HUES6 (cell line): Measurements from ENCODE around the gene LARP4B.

ENCODE experiments used
- H3K27ac ChIP-seq: 2 replicates; pipeline ENCODE4 v1.7.0; 2013; ENCODE audit warnings: low read depth, mild to moderate bottlenecking, low read length, inconsistent platforms
- H3K27me3 ChIP-seq: 2 replicates; pipeline ENCODE4 v1.6.1; 2013; ENCODE audit warnings: low read length; ENCODE audit not compliant: control insufficient read depth, insufficient read depth
- H3K36me3 ChIP-seq: 2 replicates; pipeline ENCODE4 v1.6.1; 2013; ENCODE audit warnings: low read length; ENCODE audit not compliant: control insufficient read depth, insufficient read depth
- H3K4me1 ChIP-seq: 2 replicates; pipeline ENCODE4 v1.6.1; 2013; ENCODE audit warnings: low read length; ENCODE audit not compliant: control insufficient read depth, insufficient read depth
- H3K4me3 ChIP-seq: 2 replicates; pipeline ENCODE4 v1.5.1; 2013; ENCODE audit warnings: low read depth, low read length
- H3K9ac ChIP-seq: one replicate; pipeline ENCODE4 v1.6.1; 2013; ENCODE audit warnings: mild to moderate bottlenecking, low read length
- H3K9me3 ChIP-seq: 2 replicates; pipeline ENCODE4 v1.6.1; 2013; ENCODE audit warnings: low read depth, low read length; ENCODE audit not compliant: control insufficient read depth, insufficient read depth

Gene LARP4B

GRCh38 chr10:794382-794956, 137.0 kb downstream of the LARP4B start:
- no peaks in the 10 kb centered on the region for H3K27me3 ChIP-seq
- no peak overlapping the region for H3K27ac ChIP-seq
- no peak overlapping the region for H3K9ac ChIP-seq
- no peaks in the 10 kb centered on the region for H3K4me1 ChIP-seq
- peaks cover 25% of the 10 kb centered on the region for H3K9me3 ChIP-seq
- no peak overlapping the region for H3K4me3 ChIP-seq
- peaks cover 3% of the 10 kb centered on the region; the same call in 1 of the 2 replicates for H3K36me3 ChIP-seq

- peaks cover 3% of the 10 kb centered on the region; the same call in 1 of the 2 replicates for H3K36me3 ChIP-seq
- H3K9ac ChIP-seq = no peak overlapping the region
- H3K9me3 ChIP-seq = peaks cover 18% of the 10 kb centered on the region
- no peaks in the 10 kb centered on the region for H3K4me1 ChIP-seq
- no peak overlapping the region for H3K27ac ChIP-seq
- H3K4me3 ChIP-seq = no peak overlapping the region
- H3K27me3 ChIP-seq = no peaks in the 10 kb centered on the region
Measured at GRCh38 chr10:792792-793100, 138.8 kb downstream of the LARP4B start.

- Histone ChIP-seq H3K36me3 (peaks cover 3% of the 10 kb centered on the region; the same call in 1 of the 2 replicates), H3K4me3 (no peak overlapping the region), H3K9me3 (peaks cover 13% of the 10 kb centered on the region), H3K27me3 (no peaks in the 10 kb centered on the region), H3K9ac (no peak overlapping the region), H3K4me1 (no peaks in the 10 kb centered on the region), H3K27ac (no peak overlapping the region)
Measured at GRCh38 chr10:792083-792791, 139.3 kb downstream of the LARP4B start.

- H3K27me3 ChIP-seq = no peaks in the 10 kb centered on the region
- H3K27ac ChIP-seq = no peak overlapping the region
- H3K4me1 ChIP-seq = no peaks in the 10 kb centered on the region
- H3K9ac ChIP-seq = no peak overlapping the region
- no peak overlapping the region for H3K4me3 ChIP-seq
- peaks cover 7% of the 10 kb centered on the region for H3K9me3 ChIP-seq
- peaks cover 3% of the 10 kb centered on the region; the same call in 1 of the 2 replicates for H3K36me3 ChIP-seq
Measured at GRCh38 chr10:791639-792038, 139.9 kb downstream of the LARP4B start.

- H3K9me3 ChIP-seq = peaks cover 2% of the 10 kb centered on the region
Measured at GRCh38 chr10:790821-791551, 140.5 kb downstream of the LARP4B start.

GRCh38 chr10:789831-790701, 141.4 kb downstream of the LARP4B start:
- Histone ChIP-seq H3K4me3 (no peak overlapping the region), H3K27me3 (peaks cover 9% of the 10 kb centered on the region), H3K9ac (no peak overlapping the region)

More at GRCh38 chr10:790821-791551, 140.5 kb downstream of the LARP4B start:
- no peak overlapping the region for H3K9ac ChIP-seq
- no peaks in the 10 kb centered on the region for H3K4me1 ChIP-seq
- no peak overlapping the region for H3K27ac ChIP-seq
- H3K27me3 ChIP-seq = no peaks in the 10 kb centered on the region
- H3K4me3 ChIP-seq = no peak overlapping the region
- H3K36me3 ChIP-seq = peaks cover 3% of the 10 kb centered on the region; the same call in 1 of the 2 replicates

GRCh38 chr10:788796-789748, 142.4 kb downstream of the LARP4B start:
- H3K9me3 ChIP-seq = no peaks in the 10 kb centered on the region
- H3K4me3 ChIP-seq = peak overlapping the region; percentile 20; the same call in 1 of the 2 replicates
- H3K27me3 ChIP-seq = peaks cover 17% of the 10 kb centered on the region
- H3K4me1 ChIP-seq = peaks cover 5% of the 10 kb centered on the region; the same call in 1 of the 2 replicates
- peaks cover 3% of the 10 kb centered on the region; the same call in 1 of the 2 replicates for H3K36me3 ChIP-seq
- H3K9ac ChIP-seq = no peak overlapping the region
- H3K27ac ChIP-seq = no peak overlapping the region

More at GRCh38 chr10:789831-790701, 141.4 kb downstream of the LARP4B start:
- Histone ChIP-seq H3K9me3 (no peaks in the 10 kb centered on the region), H3K4me1 (peaks cover 3% of the 10 kb centered on the region; the same call in 1 of the 2 replicates), H3K36me3 (peaks cover 3% of the 10 kb centered on the region; the same call in 1 of the 2 replicates), H3K27ac (no peak overlapping the region)

- Histone ChIP-seq H3K4me3 (no peak overlapping the region), H3K4me1 (peaks cover 5% of the 10 kb centered on the region; the same call in 1 of the 2 replicates), H3K9me3 (no peaks in the 10 kb centered on the region), H3K27ac (no peak overlapping the region), H3K36me3 (peaks cover 3% of the 10 kb centered on the region; the same call in 1 of the 2 replicates), H3K9ac (no peak overlapping the region), H3K27me3 (peaks cover 23% of the 10 kb centered on the region)
Measured at GRCh38 chr10:787933-788651, 143.4 kb downstream of the LARP4B start.

- Histone ChIP-seq H3K36me3 (peaks cover 3% of the 10 kb centered on the region; the same call in 1 of the 2 replicates), H3K4me3 (no peak overlapping the region), H3K4me1 (peaks cover 5% of the 10 kb centered on the region; the same call in 1 of the 2 replicates), H3K27me3 (peaks cover 30% of the 10 kb centered on the region), H3K27ac (no peak overlapping the region), H3K9me3 (no peaks in the 10 kb centered on the region), H3K9ac (no peak overlapping the region)
Measured at GRCh38 chr10:786633-787474, 144.7 kb downstream of the LARP4B start.
